ENCODE data around the gene MAP3K14.

MAP3K14 gene

GRCh38 chr17:45308840-45309239 is 8.0 kb downstream of the MAP3K14 start:
- H3K27me3 ChIP-seq (replicated peaks; ENCODE audit: insufficient read depth, low read length) = no peaks in the 10 kb centered on the region
- H3K4me3 ChIP-seq (ENCODE audit: low read length) = no peak overlapping the region
- H2AFZ ChIP-seq (ENCODE audit: low read length) = no peak overlapping the region
- TF ChIP-seq EZH2 (optimal IDR thresholded peaks at IDR 0.05; ENCODE audit: low read depth, low read length) (no peak), CTCF (IDR thresholded peaks at IDR 0.05; ENCODE audit: low read length) (no peak), EZH2phosphoT487 (IDR thresholded peaks at IDR 0.05; ENCODE audit: low read length) (no peak)
- no peaks in the 10 kb centered on the region for H4K20me1 ChIP-seq (ENCODE audit: insufficient read depth, low read length)
- peaks cover 34% of the 10 kb centered on the region for H3K4me1 ChIP-seq (ENCODE audit: low read length)
- peaks cover 38% of the 10 kb centered on the region for H3F3A ChIP-seq (ENCODE audit: insufficient read depth, low read length)
- DNase-seq = no peak
- 0 out of 2 replicates have a peak, but pooled peaks cover 3% of the 10 kb centered on the region for H3K36me3 ChIP-seq (replicated peaks; ENCODE audit: insufficient read depth, low read length)
- H3K9me3 ChIP-seq (replicated peaks; ENCODE audit: insufficient read depth, low read length) = no peaks in the 10 kb centered on the region
- H3K9ac ChIP-seq (ENCODE audit: low read length) = no peak overlapping the region
- no peak overlapping the region for H3K4me2 ChIP-seq (ENCODE audit: low read depth, low read length)
- peaks cover 92% of the 10 kb centered on the region for H3K79me2 ChIP-seq (ENCODE audit: low read length)
- no peak overlapping the region for H3K27ac ChIP-seq (ENCODE audit: low read length)
- no peaks in the 10 kb centered on the region for H3K9me2 ChIP-seq (replicated peaks; ENCODE audit: insufficient read depth, low read length)

GRCh38 chr17:45308016-45308365 is 8.8 kb downstream of the MAP3K14 start:
- H3K36me3 ChIP-seq (replicated peaks; ENCODE audit: insufficient read depth, low read length) = 0 out of 2 replicates have a peak, but pooled peaks cover 3% of the 10 kb centered on the region
- H2AFZ ChIP-seq (ENCODE audit: low read length) = no peak overlapping the region
- no peaks in the 10 kb centered on the region for H3K27me3 ChIP-seq (replicated peaks; ENCODE audit: insufficient read depth, low read length)
- H3K4me3 ChIP-seq (ENCODE audit: low read length) = no peak overlapping the region
- no peak overlapping the region for H3K4me2 ChIP-seq (ENCODE audit: low read depth, low read length)
- H3F3A ChIP-seq (ENCODE audit: insufficient read depth, low read length) = peaks cover 37% of the 10 kb centered on the region
- no peaks in the 10 kb centered on the region for H4K20me1 ChIP-seq (ENCODE audit: insufficient read depth, low read length)
- TF ChIP-seq EZH2 (optimal IDR thresholded peaks at IDR 0.05; ENCODE audit: low read depth, low read length) (no peak), CTCF (IDR thresholded peaks at IDR 0.05; ENCODE audit: low read length) (no peak), EZH2phosphoT487 (IDR thresholded peaks at IDR 0.05; ENCODE audit: low read length) (no peak)
- H3K27ac ChIP-seq (ENCODE audit: low read length) = no peak overlapping the region
- no peaks in the 10 kb centered on the region for H3K9me2 ChIP-seq (replicated peaks; ENCODE audit: insufficient read depth, low read length)
- H3K9me3 ChIP-seq (replicated peaks; ENCODE audit: insufficient read depth, low read length) = no peaks in the 10 kb centered on the region
- DNase-seq = no peak
- peaks cover 30% of the 10 kb centered on the region for H3K4me1 ChIP-seq (ENCODE audit: low read length)
- no peak overlapping the region for H3K9ac ChIP-seq (ENCODE audit: low read length)
- peaks cover 92% of the 10 kb centered on the region for H3K79me2 ChIP-seq (ENCODE audit: low read length)

- Histone ChIP-seq H3K9me2 (replicated peaks; ENCODE audit: insufficient read depth, low read length) (no peaks in the 10 kb centered on the region), H3K4me2 (ENCODE audit: low read depth, low read length) (no peak overlapping the region), H3K4me1 (ENCODE audit: low read length) (peaks cover 29% of the 10 kb centered on the region), H3K9me3 (replicated peaks; ENCODE audit: insufficient read depth, low read length) (no peaks in the 10 kb centered on the region), H2AFZ (ENCODE audit: low read length) (no peak overlapping the region), H3K36me3 (replicated peaks; ENCODE audit: insufficient read depth, low read length) (0 out of 2 replicates have a peak, but pooled peaks cover 3% of the 10 kb centered on the region), H3F3A (ENCODE audit: insufficient read depth, low read length) (peaks cover 37% of the 10 kb centered on the region), H3K79me2 (ENCODE audit: low read length) (peaks cover 92% of the 10 kb centered on the region), H3K9ac (ENCODE audit: low read length) (no peak overlapping the region), H3K27me3 (replicated peaks; ENCODE audit: insufficient read depth, low read length) (no peaks in the 10 kb centered on the region), H3K4me3 (ENCODE audit: low read length) (no peak overlapping the region), H3K27ac (ENCODE audit: low read length) (no peak overlapping the region), H4K20me1 (ENCODE audit: insufficient read depth, low read length) (no peaks in the 10 kb centered on the region)
- TF ChIP-seq CTCF (IDR thresholded peaks at IDR 0.05; ENCODE audit: low read length) (no peak), EZH2phosphoT487 (IDR thresholded peaks at IDR 0.05; ENCODE audit: low read length) (no peak), EZH2 (optimal IDR thresholded peaks at IDR 0.05; ENCODE audit: low read depth, low read length) (no peak)
- DNase-seq = no peak
These were observed 9.4 kb downstream of the MAP3K14 start for GRCh38 chr17:45307290-45308015.

Data from MM.1S (cell line).